Measurements from ENCODE around the gene UGT1A8. TPM values are rescaled to one million over a fixed set of nuclear protein-coding genes. Genes with fewer than 3 reads are reported as not detected.
"Not testable (repeated sequence)": the region's sequence is repeated elsewhere in the genome, so short reads cannot be mapped to it uniquely, and the experiment has no call there.

The UGT1A8 gene
- total and polyA plus RNA-seq, 2 donors (not counting 1 experiment from before 2014, with no cell fraction given) = not detected

DNA sequence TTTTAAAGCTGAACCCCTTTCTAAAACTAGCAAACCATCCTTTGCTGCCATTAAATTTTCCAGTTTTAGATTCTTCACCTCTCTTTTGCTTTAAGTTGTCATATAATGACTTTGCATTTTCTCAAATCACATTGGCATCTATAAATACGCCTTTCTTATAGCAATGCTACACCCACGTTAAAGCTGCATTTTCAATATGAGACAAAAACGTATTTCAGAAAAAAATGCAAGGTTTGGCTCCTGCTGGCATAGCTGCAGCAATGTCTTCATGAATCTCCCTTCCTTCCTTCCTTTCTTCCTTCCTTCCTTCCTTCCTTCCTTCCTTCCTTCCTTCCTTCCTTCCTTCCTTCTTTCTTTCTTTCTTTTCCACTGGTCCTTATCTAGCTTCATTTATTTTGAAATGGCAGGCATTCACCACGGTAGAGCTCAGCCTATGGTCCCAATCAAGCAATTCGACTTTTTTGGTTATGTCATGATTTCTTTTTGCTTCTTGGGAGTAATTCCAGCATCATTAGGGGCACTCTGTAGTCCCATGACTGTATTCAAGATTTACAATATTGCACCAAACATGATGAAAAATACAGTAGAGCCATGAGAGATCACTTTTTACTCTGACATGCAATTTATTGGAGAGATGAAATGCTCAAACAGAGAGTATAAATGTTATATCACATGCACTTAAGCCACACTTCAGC lies 10.0 kb downstream of the UGT1A8 start:
- H3K4me3 ChIP-seq (replicated peaks in 1 of 4; ENCODE audit: control extremely low read depth in 1 of 4, insufficient read depth in 1 of 4, low read depth in 3 of 4, low read length in 4 of 4) = no peak overlapping the region
- H3K9ac ChIP-seq (ENCODE audit: insufficient read depth, low read length) = no peak overlapping the region
- H2AFZ ChIP-seq (ENCODE audit: low read length) = no peak overlapping the region
- H3K27me3 ChIP-seq (ENCODE audit: control insufficient read depth, insufficient read depth, low read length) = no peaks in the 10 kb centered on the region
- H3K4me1 ChIP-seq (ENCODE audit: control insufficient read depth, extremely low read depth, insufficient read depth, low read length) = no peaks in the 10 kb centered on the region
- no peak for TF ChIP-seq EZH2 (IDR thresholded peaks at IDR 0.05; ENCODE audit: low read length, missing control alignments)
- TF ChIP-seq, protein P1, sequence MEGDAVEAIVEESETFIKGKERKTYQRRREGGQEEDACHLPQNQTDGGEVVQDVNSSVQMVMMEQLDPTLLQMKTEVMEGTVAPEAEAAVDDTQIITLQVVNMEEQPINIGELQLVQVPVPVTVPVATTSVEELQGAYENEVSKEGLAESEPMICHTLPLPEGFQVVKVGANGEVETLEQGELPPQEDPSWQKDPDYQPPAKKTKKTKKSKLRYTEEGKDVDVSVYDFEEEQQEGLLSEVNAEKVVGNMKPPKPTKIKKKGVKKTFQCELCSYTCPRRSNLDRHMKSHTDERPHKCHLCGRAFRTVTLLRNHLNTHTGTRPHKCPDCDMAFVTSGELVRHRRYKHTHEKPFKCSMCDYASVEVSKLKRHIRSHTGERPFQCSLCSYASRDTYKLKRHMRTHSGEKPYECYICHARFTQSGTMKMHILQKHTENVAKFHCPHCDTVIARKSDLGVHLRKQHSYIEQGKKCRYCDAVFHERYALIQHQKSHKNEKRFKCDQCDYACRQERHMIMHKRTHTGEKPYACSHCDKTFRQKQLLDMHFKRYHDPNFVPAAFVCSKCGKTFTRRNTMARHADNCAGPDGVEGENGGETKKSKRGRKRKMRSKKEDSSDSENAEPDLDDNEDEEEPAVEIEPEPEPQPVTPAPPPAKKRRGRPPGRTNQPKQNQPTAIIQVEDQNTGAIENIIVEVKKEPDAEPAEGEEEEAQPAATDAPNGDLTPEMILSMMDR (conservative IDR thresholded peaks at IDR 0.05 in 1 of 2, IDR thresholded peaks at IDR 0.05 in 1 of 2; ENCODE audit: low read depth in 1 of 2, low read length in 2 of 2) = no peak
- H3K79me2 ChIP-seq (ENCODE audit: control insufficient read depth, insufficient read depth, low read length) = no peaks in the 10 kb centered on the region
- H3K36me3 ChIP-seq (ENCODE audit: control insufficient read depth, insufficient read depth, low read length) = no peaks in the 10 kb centered on the region
- no peak overlapping the region for H3K27ac ChIP-seq (ENCODE audit: insufficient read depth, low read length)
- DNase-seq (ENCODE audit: low read depth in 2 of 2) = no peak
- H3K9me3 ChIP-seq (ENCODE audit: control insufficient read depth, insufficient read depth, low read depth, low read length) = no peaks in the 10 kb centered on the region
- no peak overlapping the region for H3K4me2 ChIP-seq (ENCODE audit: extremely low read depth, insufficient read depth, low read length)
- no peaks in the 10 kb centered on the region for H4K20me1 ChIP-seq (ENCODE audit: control insufficient read depth, extremely low read depth, insufficient read depth, low read length)

DNA sequence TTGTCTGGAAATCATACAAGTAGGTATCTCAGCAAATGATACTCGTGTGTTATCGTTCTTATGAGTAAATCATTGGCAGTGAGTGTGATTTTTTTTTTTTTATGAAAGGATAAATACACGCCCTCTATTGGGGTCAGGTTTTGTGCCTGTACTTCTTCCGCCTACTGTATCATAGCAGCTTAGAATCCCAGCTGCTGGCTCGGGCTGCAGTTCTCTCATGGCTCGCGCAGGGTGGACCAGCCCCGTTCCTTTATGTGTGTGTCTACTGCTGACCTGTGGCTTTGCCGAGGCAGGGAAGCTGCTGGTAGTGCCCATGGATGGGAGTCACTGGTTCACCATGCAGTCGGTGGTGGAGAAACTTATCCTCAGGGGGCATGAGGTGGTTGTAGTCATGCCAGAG lies 18.9 kb downstream of the UGT1A8 start, which contains the start of gene UGT1A10:
UGT1A10 (plus strand) TSS at position 143 of the 400 bp plus-strand sequence; CDS start at position 218, 75 bp downstream.
- H3K9me3 ChIP-seq (ENCODE audit: control insufficient read depth, insufficient read depth, low read depth, low read length); H4K20me1 ChIP-seq (ENCODE audit: control insufficient read depth, extremely low read depth, insufficient read depth, low read length); DNase-seq (ENCODE audit: low read depth in 2 of 2); H3K27ac ChIP-seq (ENCODE audit: insufficient read depth, low read length); H3K4me2 ChIP-seq (ENCODE audit: extremely low read depth, insufficient read depth, low read length); H2AFZ ChIP-seq (ENCODE audit: low read length); H3K4me3 ChIP-seq (replicated peaks in 1 of 4; ENCODE audit: control extremely low read depth in 1 of 4, insufficient read depth in 1 of 4, low read depth in 3 of 4, low read length in 4 of 4); H3K27me3 ChIP-seq (ENCODE audit: control insufficient read depth, insufficient read depth, low read length); H3K4me1 ChIP-seq (ENCODE audit: control insufficient read depth, extremely low read depth, insufficient read depth, low read length); H3K36me3 ChIP-seq (ENCODE audit: control insufficient read depth, insufficient read depth, low read length); H3K9ac ChIP-seq (ENCODE audit: insufficient read depth, low read length); H3K79me2 ChIP-seq (ENCODE audit: control insufficient read depth, insufficient read depth, low read length): not testable (repeated sequence)

DNA sequence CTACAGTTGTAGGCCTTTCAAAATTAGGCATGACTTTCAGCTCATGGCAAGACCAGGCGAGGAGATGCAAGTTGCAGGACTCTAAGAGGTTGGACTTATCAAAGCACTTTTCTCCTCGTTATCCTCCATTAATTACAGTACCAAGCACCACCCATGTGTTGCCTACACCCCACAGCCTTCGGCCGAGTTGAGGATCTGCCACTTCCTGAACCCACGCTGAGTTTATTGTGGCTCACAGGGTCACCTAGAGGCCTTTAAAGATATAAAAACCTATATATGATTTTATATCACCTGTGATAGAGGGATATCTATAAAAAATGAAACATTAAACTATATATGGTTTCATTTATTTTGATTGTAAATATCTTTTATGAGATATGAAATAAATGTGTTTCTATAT lies 21.4 kb downstream of the UGT1A8 start:
- Histone ChIP-seq H3K9ac (ENCODE audit: insufficient read depth, low read length) (no peak overlapping the region), H3K79me2 (ENCODE audit: control insufficient read depth, insufficient read depth, low read length) (no peaks in the 10 kb centered on the region), H3K4me2 (ENCODE audit: extremely low read depth, insufficient read depth, low read length) (no peak overlapping the region), H2AFZ (ENCODE audit: low read length) (no peak overlapping the region), H3K4me3 (replicated peaks in 1 of 4; ENCODE audit: control extremely low read depth in 1 of 4, insufficient read depth in 1 of 4, low read depth in 3 of 4, low read length in 4 of 4) (no peak overlapping the region), H4K20me1 (ENCODE audit: control insufficient read depth, extremely low read depth, insufficient read depth, low read length) (no peaks in the 10 kb centered on the region), H3K27me3 (ENCODE audit: control insufficient read depth, insufficient read depth, low read length) (no peaks in the 10 kb centered on the region), H3K36me3 (ENCODE audit: control insufficient read depth, insufficient read depth, low read length) (no peaks in the 10 kb centered on the region), H3K27ac (ENCODE audit: insufficient read depth, low read length) (no peak overlapping the region), H3K4me1 (ENCODE audit: control insufficient read depth, extremely low read depth, insufficient read depth, low read length) (no peaks in the 10 kb centered on the region), H3K9me3 (ENCODE audit: control insufficient read depth, insufficient read depth, low read depth, low read length) (no peaks in the 10 kb centered on the region)
- TF ChIP-seq, protein P1 (conservative IDR thresholded peaks at IDR 0.05 in 1 of 2, IDR thresholded peaks at IDR 0.05 in 1 of 2; ENCODE audit: low read depth in 1 of 2, low read length in 2 of 2) = no peak
- TF ChIP-seq EZH2 (IDR thresholded peaks at IDR 0.05; ENCODE audit: low read length, missing control alignments) = no peak
- DNase-seq (ENCODE audit: low read depth in 2 of 2) = no peak
